ENCODE data around the gene USP53. TPM values are rescaled to one million over a fixed set of nuclear protein-coding genes. Genes with fewer than 3 reads are reported as not detected.

USP53 gene
- total RNA-seq, 1 donor from 2014 or later, result 32.3 TPM

DNA sequence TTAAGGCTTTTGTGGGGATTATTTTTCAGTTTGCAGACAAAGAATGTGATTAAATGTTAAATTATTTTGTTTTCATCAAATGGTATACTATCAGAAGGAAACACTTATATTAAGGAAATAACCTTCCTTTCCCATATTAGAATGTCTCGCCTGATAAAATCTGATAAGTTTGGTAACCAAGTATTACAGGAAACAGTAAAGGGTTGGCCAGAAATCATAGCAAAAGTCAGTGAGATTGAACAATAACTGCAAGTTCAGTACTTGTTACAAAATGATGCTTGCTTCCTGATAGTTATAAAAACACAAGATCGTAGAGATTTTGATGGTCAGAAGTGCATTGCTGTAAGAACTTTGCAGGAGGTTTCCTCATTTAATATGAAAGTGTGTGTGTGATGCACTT lies 68.9 kb downstream of the USP53 start:
- Histone ChIP-seq H3K79me2 (ENCODE audit: insufficient read depth, low read length) (no peaks in the 10 kb centered on the region), H3K27ac (ENCODE audit: low read depth, low read length) (no peak overlapping the region), H3K4me2 (ENCODE audit: low read length) (no peak overlapping the region), H3K4me1 (ENCODE audit: insufficient read depth, low read length) (no peaks in the 10 kb centered on the region), H3K4me3 (ENCODE audit: insufficient read depth, low read depth, low read length) (no peak overlapping the region), H3K27me3 (ENCODE audit: insufficient read depth, low read length) (no peaks in the 10 kb centered on the region), H4K20me1 (ENCODE audit: insufficient read depth, low read length) (no peaks in the 10 kb centered on the region), H2AFZ (ENCODE audit: low read depth, low read length) (no peak overlapping the region), H3K36me3 (ENCODE audit: insufficient read depth, low read length) (no peaks in the 10 kb centered on the region), H3K9ac (ENCODE audit: low read length) (no peak overlapping the region), H3K9me3 (ENCODE audit: insufficient read depth, low read depth, low read length) (no peaks in the 10 kb centered on the region)
- H3K27me3 Mint-ChIP-seq (ENCODE audit: low read depth, unreplicated experiment), result no peaks in the 10 kb centered on the region
- no peak overlapping the region for H3K4me3 Mint-ChIP-seq (ENCODE audit: unreplicated experiment)
- no peak for TF ChIP-seq EZH2 (IDR thresholded peaks at IDR 0.05; ENCODE audit: insufficient read depth, low read length)
- TF ChIP-seq, protein P1, sequence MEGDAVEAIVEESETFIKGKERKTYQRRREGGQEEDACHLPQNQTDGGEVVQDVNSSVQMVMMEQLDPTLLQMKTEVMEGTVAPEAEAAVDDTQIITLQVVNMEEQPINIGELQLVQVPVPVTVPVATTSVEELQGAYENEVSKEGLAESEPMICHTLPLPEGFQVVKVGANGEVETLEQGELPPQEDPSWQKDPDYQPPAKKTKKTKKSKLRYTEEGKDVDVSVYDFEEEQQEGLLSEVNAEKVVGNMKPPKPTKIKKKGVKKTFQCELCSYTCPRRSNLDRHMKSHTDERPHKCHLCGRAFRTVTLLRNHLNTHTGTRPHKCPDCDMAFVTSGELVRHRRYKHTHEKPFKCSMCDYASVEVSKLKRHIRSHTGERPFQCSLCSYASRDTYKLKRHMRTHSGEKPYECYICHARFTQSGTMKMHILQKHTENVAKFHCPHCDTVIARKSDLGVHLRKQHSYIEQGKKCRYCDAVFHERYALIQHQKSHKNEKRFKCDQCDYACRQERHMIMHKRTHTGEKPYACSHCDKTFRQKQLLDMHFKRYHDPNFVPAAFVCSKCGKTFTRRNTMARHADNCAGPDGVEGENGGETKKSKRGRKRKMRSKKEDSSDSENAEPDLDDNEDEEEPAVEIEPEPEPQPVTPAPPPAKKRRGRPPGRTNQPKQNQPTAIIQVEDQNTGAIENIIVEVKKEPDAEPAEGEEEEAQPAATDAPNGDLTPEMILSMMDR (IDR thresholded peaks at IDR 0.05; ENCODE audit: insufficient read depth, low read depth, low read length), result no peak
- FAIRE-seq (no peak), DNase-seq (ENCODE audit: low read depth) (no peak)
- no peak overlapping the region for H3K27ac Mint-ChIP-seq (ENCODE audit: unreplicated experiment)
- no peaks in the 10 kb centered on the region for H3K9me3 Mint-ChIP-seq (ENCODE audit: unreplicated experiment)
- peaks cover 7% of the 10 kb centered on the region for H3K4me1 Mint-ChIP-seq (ENCODE audit: low read depth, unreplicated experiment)
- no peaks in the 10 kb centered on the region for H3K36me3 Mint-ChIP-seq (ENCODE audit: low read depth, unreplicated experiment)

DNA sequence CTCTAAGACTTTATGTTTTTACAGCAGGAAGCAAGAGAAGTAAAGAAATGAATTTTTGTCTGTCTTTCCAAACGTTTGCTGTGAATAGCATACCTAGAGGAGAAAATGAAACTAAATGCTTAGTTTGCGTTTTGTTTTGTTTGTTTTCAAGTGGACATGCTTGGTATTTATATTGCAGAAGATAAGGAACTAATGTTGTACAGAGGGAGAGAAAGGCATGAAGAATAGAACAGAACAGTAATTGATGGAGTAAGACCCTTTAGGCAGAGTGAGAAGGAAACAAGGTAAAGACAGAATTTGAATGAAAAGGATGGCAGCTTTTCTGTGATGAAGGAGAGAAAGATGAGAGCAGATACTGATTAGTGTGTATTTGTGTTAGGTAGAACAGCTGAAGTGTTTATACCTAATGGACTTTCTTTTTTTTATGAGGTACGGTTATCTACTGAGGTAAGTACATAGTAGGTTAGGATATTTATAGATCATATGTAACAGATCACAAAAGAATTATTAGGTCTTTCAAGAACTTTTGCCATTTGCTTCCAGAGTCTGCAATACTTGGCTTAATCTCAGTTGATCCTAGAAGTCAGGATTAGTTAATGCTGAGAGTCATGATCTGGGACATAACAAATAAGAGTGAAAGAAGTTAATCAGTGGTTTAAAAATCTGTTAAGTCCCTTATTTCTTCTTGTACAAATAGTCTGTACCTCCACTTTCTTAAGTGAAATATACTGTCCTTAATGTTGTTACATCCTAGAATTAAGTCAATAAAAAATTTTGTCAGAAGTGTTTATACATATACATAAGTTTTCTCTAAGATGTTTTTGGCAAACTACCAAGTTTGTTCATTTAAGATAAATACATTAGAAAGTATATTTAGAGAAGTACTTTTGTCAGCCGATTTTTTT lies 72.6 kb downstream of the USP53 start:
- no peaks in the 10 kb centered on the region for H3K27me3 ChIP-seq (ENCODE audit: insufficient read depth, low read length)
- TF ChIP-seq, protein P1 (IDR thresholded peaks at IDR 0.05; ENCODE audit: insufficient read depth, low read depth, low read length), result no peak
- TF ChIP-seq EZH2 (IDR thresholded peaks at IDR 0.05; ENCODE audit: insufficient read depth, low read length), result no peak
- no peak overlapping the region for H3K27ac ChIP-seq (ENCODE audit: low read depth, low read length)
- no peaks in the 10 kb centered on the region for H3K4me1 ChIP-seq (ENCODE audit: insufficient read depth, low read length)
- FAIRE-seq (peak; percentile 75), DNase-seq (ENCODE audit: low read depth) (peak; percentile 6)
- H3K9me3 ChIP-seq (ENCODE audit: insufficient read depth, low read depth, low read length), result no peaks in the 10 kb centered on the region
- H4K20me1 ChIP-seq (ENCODE audit: insufficient read depth, low read length), result no peaks in the 10 kb centered on the region
- H3K4me1 Mint-ChIP-seq (ENCODE audit: low read depth, unreplicated experiment), result peaks cover 7% of the 10 kb centered on the region
- no peaks in the 10 kb centered on the region for H3K36me3 ChIP-seq (ENCODE audit: insufficient read depth, low read length)
- H3K9ac ChIP-seq (ENCODE audit: low read length), result peak overlapping the region; percentile 69
- peak overlapping the region; percentile 38 for H2AFZ ChIP-seq (ENCODE audit: low read depth, low read length)
- H3K4me2 ChIP-seq (ENCODE audit: low read length), result peak overlapping the region; percentile 83
- no peaks in the 10 kb centered on the region for H3K79me2 ChIP-seq (ENCODE audit: insufficient read depth, low read length)
- H3K27ac Mint-ChIP-seq (ENCODE audit: unreplicated experiment), result peak overlapping the region; percentile 4
- no peak overlapping the region for H3K4me3 Mint-ChIP-seq (ENCODE audit: unreplicated experiment)
- no peaks in the 10 kb centered on the region for H3K27me3 Mint-ChIP-seq (ENCODE audit: low read depth, unreplicated experiment)
- H3K9me3 Mint-ChIP-seq (ENCODE audit: unreplicated experiment), result no peaks in the 10 kb centered on the region
- H3K36me3 Mint-ChIP-seq (ENCODE audit: low read depth, unreplicated experiment), result no peaks in the 10 kb centered on the region
- peak overlapping the region; percentile 24 for H3K4me3 ChIP-seq (ENCODE audit: insufficient read depth, low read depth, low read length)
